ENCODE measurements around the gene POLR2E.

GRCh38 chr19:1046117-1046626 is 49.0 kb downstream of the POLR2E start:
- TF ChIP-seq POLR2AphosphoS5 (IDR thresholded peaks at IDR 0.05; ENCODE audit: low read depth, low read length) (no peak), CTCF (IDR thresholded peaks at IDR 0.05) (no peak), SIN3A (IDR thresholded peaks at IDR 0.05; ENCODE audit: borderline replicate concordance, insufficient read depth, low read depth, low read length) (no peak), TCF7L2 (IDR thresholded peaks at IDR 0.05; ENCODE audit: low read depth, low read length) (no peak), REST (IDR thresholded peaks at IDR 0.05; ENCODE audit: insufficient read depth in 1 of 2, low read depth in 2 of 2, low read length in 1 of 2) (no peak)

All from Panc1 (cell line).